ENCODE measurements around the gene OR2D2. TPM values are rescaled to one million over a fixed set of nuclear protein-coding genes. Genes with fewer than 3 reads are reported as not detected.

Gene OR2D2
- total and polyA plus RNA-seq, 4 donors = not detected

DNA sequence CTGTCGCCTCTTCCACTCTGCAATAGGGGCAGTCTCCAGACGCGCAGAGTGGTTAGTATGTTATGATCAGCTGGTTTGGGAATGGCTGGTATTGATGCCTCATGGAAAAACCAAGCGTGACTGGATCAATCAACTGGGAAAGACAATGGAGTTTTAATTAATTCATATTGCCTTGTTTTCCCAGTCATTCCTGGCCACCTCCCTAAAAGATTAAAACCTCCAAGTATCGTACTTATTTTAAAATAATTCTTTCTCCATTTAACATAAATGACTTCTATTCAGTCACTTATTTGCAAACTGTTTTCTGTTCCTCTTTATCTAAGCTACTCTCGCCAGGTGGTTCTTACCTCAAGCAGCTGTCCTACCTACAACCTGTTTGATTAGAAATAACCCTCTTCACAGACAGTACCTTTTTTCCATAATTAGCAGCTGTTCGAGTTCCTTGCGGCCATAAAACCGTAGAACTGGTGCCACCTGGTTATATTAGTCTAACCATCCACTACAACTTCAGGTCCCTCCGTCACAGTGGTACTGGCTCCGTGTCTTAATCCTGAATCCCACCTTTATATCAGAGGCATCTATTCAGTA lies 34.8 kb upstream of the OR2D2 start:
- WGBS = 16% methylated on average over 11 of the region's 11 CpGs
- no peak overlapping the region for H3K27ac ChIP-seq (ENCODE audit: low read depth in 1 of 2, low read length in 2 of 2)

DNA sequence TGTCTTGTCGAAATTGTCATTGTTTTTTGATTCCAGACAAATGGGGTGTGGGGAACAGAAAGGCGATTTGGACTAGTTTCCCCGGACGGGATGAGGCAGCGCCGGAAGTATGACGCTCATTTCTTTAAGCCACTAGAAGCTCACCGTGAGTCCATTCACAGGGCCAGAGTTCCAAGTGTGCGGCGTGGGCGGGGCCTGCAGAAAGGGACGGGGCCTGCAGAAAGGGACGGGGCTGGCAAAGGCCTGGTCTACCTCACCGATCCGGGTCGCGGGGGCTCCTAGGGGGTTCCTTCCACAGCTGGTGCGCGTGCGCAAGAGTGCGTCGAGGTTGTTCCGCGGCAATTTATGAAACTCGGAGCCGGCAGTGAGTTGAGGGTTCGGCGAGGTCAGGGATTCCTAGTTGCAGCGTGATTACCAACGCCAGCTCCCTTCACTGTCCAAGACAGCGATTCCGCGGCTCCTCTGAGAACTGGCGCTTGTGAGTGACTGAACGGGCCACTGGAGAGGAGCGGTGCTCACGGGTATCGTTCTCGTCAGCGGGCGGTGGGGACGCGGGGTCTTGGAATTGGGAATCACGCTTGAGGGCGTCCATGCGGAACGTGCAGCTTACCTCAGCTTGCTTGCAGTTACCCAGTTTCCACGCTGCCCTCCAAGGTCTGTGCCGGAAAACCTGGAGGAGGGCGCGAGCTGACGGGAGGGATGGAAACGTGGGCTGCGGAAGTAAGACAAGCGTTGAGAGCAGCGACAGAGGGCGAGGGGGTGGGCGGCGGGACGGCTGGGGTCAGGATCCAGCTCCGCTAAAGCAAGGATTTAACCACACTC lies 34.1 kb upstream of the OR2D2 start, which contains the start of gene ZNF215:
ZNF215 (plus strand) TSS at position 219 of the 822 bp plus-strand sequence. CDS start 5,847 bp downstream, outside the sequence.
- TF ChIP-seq SP1 (IDR thresholded peaks at IDR 0.05) = no peak
- no peak for TF ChIP-seq FOXA1 (IDR thresholded peaks at IDR 0.05)
- TF ChIP-seq RXRA (IDR thresholded peaks at IDR 0.05) = no peak
- TF ChIP-seq HNF4G (IDR thresholded peaks at IDR 0.05) = no peak
- TF ChIP-seq, protein P1, sequence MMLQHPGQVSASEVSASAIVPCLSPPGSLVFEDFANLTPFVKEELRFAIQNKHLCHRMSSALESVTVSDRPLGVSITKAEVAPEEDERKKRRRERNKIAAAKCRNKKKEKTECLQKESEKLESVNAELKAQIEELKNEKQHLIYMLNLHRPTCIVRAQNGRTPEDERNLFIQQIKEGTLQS (IDR thresholded peaks at IDR 0.05) = no peak
- TF ChIP-seq TAF1 (conservative IDR thresholded peaks at IDR 0.05) = no peak
- no peak for TF ChIP-seq NR2F2 (IDR thresholded peaks at IDR 0.05)
- no peak for TF ChIP-seq FOXA2 (IDR thresholded peaks at IDR 0.05)
- no peak for TF ChIP-seq REST (IDR thresholded peaks at IDR 0.05)
- TF ChIP-seq RAD21 (IDR thresholded peaks at IDR 0.05) = no peak
- no peak for TF ChIP-seq EGR1 (IDR thresholded peaks at IDR 0.05; ENCODE audit: low read depth in 2 of 2)
- TF ChIP-seq, protein P2, sequence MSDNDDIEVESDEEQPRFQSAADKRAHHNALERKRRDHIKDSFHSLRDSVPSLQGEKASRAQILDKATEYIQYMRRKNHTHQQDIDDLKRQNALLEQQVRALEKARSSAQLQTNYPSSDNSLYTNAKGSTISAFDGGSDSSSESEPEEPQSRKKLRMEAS (IDR thresholded peaks at IDR 0.05) = no peak
- TF ChIP-seq CTCF (IDR thresholded peaks at IDR 0.05; ENCODE audit: low read depth, low read length, missing input control) = no peak
- TF ChIP-seq, protein P3, sequence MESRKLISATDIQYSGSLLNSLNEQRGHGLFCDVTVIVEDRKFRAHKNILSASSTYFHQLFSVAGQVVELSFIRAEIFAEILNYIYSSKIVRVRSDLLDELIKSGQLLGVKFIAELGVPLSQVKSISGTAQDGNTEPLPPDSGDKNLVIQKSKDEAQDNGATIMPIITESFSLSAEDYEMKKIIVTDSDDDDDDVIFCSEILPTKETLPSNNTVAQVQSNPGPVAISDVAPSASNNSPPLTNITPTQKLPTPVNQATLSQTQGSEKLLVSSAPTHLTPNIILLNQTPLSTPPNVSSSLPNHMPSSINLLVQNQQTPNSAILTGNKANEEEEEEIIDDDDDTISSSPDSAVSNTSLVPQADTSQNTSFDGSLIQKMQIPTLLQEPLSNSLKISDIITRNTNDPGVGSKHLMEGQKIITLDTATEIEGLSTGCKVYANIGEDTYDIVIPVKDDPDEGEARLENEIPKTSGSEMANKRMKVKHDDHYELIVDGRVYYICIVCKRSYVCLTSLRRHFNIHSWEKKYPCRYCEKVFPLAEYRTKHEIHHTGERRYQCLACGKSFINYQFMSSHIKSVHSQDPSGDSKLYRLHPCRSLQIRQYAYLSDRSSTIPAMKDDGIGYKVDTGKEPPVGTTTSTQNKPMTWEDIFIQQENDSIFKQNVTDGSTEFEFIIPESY (IDR thresholded peaks at IDR 0.05) = no peak
- TF ChIP-seq HNF4A (conservative IDR thresholded peaks at IDR 0.05) = no peak
- TF ChIP-seq YY1 (IDR thresholded peaks at IDR 0.05) = no peak
- no peak for TF ChIP-seq GABPA (IDR thresholded peaks at IDR 0.05 in 1 of 2, conservative IDR thresholded peaks at IDR 0.05 in 1 of 2)
- no peak for TF ChIP-seq JUND (IDR thresholded peaks at IDR 0.05)
- peaks cover 0 to 1% (median 0%) of the 10 kb centered on the region in 4 donors for H3K9me3 ChIP-seq (ENCODE audit: control insufficient read depth in 4 of 4, low read length in 3 of 4)
- H3K27ac ChIP-seq (ENCODE audit: low read depth in 1 of 2, low read length in 2 of 2) = no peak within 1 kb of the TSS
- H3K36me3 ChIP-seq (ENCODE audit: control insufficient read depth in 4 of 4, insufficient read depth in 3 of 4, low read depth in 1 of 4, low read length in 3 of 4) = no peaks in the 10 kb centered on the region
- peaks cover 4 to 9% (median 6%) of the 10 kb centered on the region in 4 donors for H3K4me1 ChIP-seq (ENCODE audit: control insufficient read depth in 4 of 4, insufficient read depth in 4 of 4, low read length in 3 of 4)
- peak within 1 kb of the TSS; percentile 35 to 65 (median 49) for H3K4me3 ChIP-seq (ENCODE audit: low read depth in 1 of 3, low read length in 3 of 3)
- peaks cover 0 to 14% (median 2%) of the 10 kb centered on the region in 4 donors for H3K27me3 ChIP-seq (ENCODE audit: control insufficient read depth in 4 of 4, insufficient read depth in 4 of 4, low read length in 3 of 4)
- peak; percentile 47 for DNase-seq (ENCODE audit: low spot score)
- H3K9ac ChIP-seq (ENCODE audit: low read depth in 1 of 2, low read length in 2 of 2) = no peak within 1 kb of the TSS
- WGBS = 3% methylated on average over 61 of the region's 61 CpGs

More for the DNA sequence above, 34.8 kb upstream of the OR2D2 start:
- TF ChIP-seq JUND (IDR thresholded peaks at IDR 0.05) (no peak), FOXA1 (IDR thresholded peaks at IDR 0.05) (no peak), SP1 (IDR thresholded peaks at IDR 0.05) (no peak), YY1 (IDR thresholded peaks at IDR 0.05) (no peak)
- TF ChIP-seq, protein P3 (IDR thresholded peaks at IDR 0.05) = no peak
- TF ChIP-seq, protein P1 (IDR thresholded peaks at IDR 0.05) = no peak
- Histone ChIP-seq H3K9me3 (ENCODE audit: control insufficient read depth in 4 of 4, low read length in 3 of 4) (peaks cover 0 to 1% (median 0%) of the 10 kb centered on the region in 4 donors), H3K36me3 (ENCODE audit: control insufficient read depth in 4 of 4, insufficient read depth in 3 of 4, low read depth in 1 of 4, low read length in 3 of 4) (no peaks in the 10 kb centered on the region), H3K4me1 (ENCODE audit: control insufficient read depth in 4 of 4, insufficient read depth in 4 of 4, low read length in 3 of 4) (peaks cover 4 to 9% (median 6%) of the 10 kb centered on the region in 4 donors), H3K27me3 (ENCODE audit: control insufficient read depth in 4 of 4, insufficient read depth in 4 of 4, low read length in 3 of 4) (peaks cover 0 to 14% (median 2%) of the 10 kb centered on the region in 4 donors), H3K9ac (ENCODE audit: low read depth in 1 of 2, low read length in 2 of 2) (no peak overlapping the region), H3K4me3 (ENCODE audit: low read depth in 1 of 3, low read length in 3 of 3) (peak overlapping the region in 2 of 3 donors; percentile 35 to 49)
- no peak for DNase-seq (ENCODE audit: low spot score)

All from liver (tissue), 9 donors.